HCT116 (cell line): Measurements from ENCODE around the gene FBXL2. TPM values are rescaled to one million over a fixed set of nuclear protein-coding genes. Genes with fewer than 3 reads are reported as not detected.

Source experiments
- ATAC-seq: fragments of 200-7000 bp; cut with Tn5 transposase; 2 replicates; pipeline ENCODE4 v1.9.1; 2020; ENCODE audit warnings: mild to moderate bottlenecking, moderate library complexity
- BruUV-seq: library from RNA; stranded (reverse); fragments of 400-500 nt; replicated peaks from 2 replicates; lab custom pipeline; 2021; lab: Mats Ljungman, UMichigan
- CTCF ChIA-PET: fragments of 300-600 bp; sonication (Branson Sonifier 250); formaldehyde crosslinking; loops from one replicate; lab custom pipeline; 2021; ENCODE audit warnings: antibody characterized with exemption; lab: Charles Lee
- POLR2A ChIA-PET: fragments of 300-600, 350-600 bp; sonication (Branson Sonifier 250); formaldehyde crosslinking; loops from one replicate; lab custom pipeline; 2021; ENCODE audit warnings: antibody characterized with exemption; lab: Charles Lee
- RAD21 ChIA-PET, 2 experiments: fragments of 300-600 bp; sonication (Branson Sonifier 250); formaldehyde crosslinking; loops; one replicate each; lab custom pipeline; 2023; ENCODE audit warnings: low total read pairs in 2 of 2; ENCODE audit not compliant: uncharacterized antibody in 2 of 2, unreplicated experiment in 2 of 2, low non-redundant PET in 1 of 2; lab: Charles Lee
- DNase-seq: peaks from one replicate; pipeline ENCODE4 v3.0.0-alpha.2; 2010; ENCODE audit warnings: low read depth, low spot score
- H2AFZ ChIP-seq: fragments of 200-600 bp; shearing (Covaris generic), sonication (generic); 2 replicates; pipeline ENCODE4 v1.6.1; 2017; ENCODE audit warnings: low read depth, mixed run types, mixed read lengths, antibody characterized with exemption, low read length; ENCODE audit not compliant: poor library complexity, severe bottlenecking
- H3K27ac ChIP-seq: 2 replicates; pipeline ENCODE4 v1.5.1; 2012; ENCODE audit warnings: low read depth, low read length
- H3K27me3 ChIP-seq: fragments of 200-600 bp; sonication (generic); 2 replicates; pipeline ENCODE4 v1.6.1; 2016; ENCODE audit warnings: mixed run types, low read length, mixed read lengths; ENCODE audit not compliant: insufficient read depth
- H3K36me3 ChIP-seq, 2 experiments: fragments of 200-500 bp in 1 of 2; fragments of 200-600 bp in 1 of 2; sonication (Bioruptor generic) in 1 of 2; sonication (generic) in 1 of 2; 2 replicates each; pipeline versions ENCODE4 v1.5.1 to v1.6.1; 2014 to 2016; ENCODE audit warnings: low read length in 2 of 2, inconsistent platforms in 1 of 2, mixed read lengths in 1 of 2, mixed run types in 1 of 2; ENCODE audit not compliant: insufficient read depth in 2 of 2, control insufficient read depth in 1 of 2
- H3K4me1 ChIP-seq, 2 experiments: fragments of 200-600 bp in 1 of 2; sonication (generic) in 1 of 2; 2 replicates each; pipeline versions ENCODE4 v1.5.1 to v1.6.1; 2012 to 2017; ENCODE audit warnings: low read length in 2 of 2, inconsistent platforms in 1 of 2, mild to moderate bottlenecking in 1 of 2, mixed read lengths in 1 of 2, mixed run types in 1 of 2, moderate library complexity in 1 of 2; ENCODE audit not compliant: insufficient read depth in 2 of 2, control insufficient read depth in 1 of 2
- H3K4me2 ChIP-seq: fragments of 200-600 bp; sonication (generic); 2 replicates; pipeline ENCODE4 v1.6.1; 2017; ENCODE audit warnings: mixed run types, low read length, mixed read lengths
- H3K4me3 ChIP-seq, 2 experiments: fragments of 200-600 bp in 1 of 2; sonication (generic) in 1 of 2; replicated peaks in 1 of 2; 2 replicates each; pipeline ENCODE4 v1.5.1; 2011 to 2016; ENCODE audit warnings: low read length in 2 of 2, control low read depth in 1 of 2, low read depth in 1 of 2, mild to moderate bottlenecking in 1 of 2, mixed read lengths in 1 of 2, mixed run types in 1 of 2
- H3K79me2 ChIP-seq: fragments of 200-600 bp; sonication (generic); 2 replicates; pipeline ENCODE4 v1.6.1; 2017; ENCODE audit warnings: mild to moderate bottlenecking, mixed run types, low read length, moderate library complexity, mixed read lengths; ENCODE audit not compliant: insufficient read depth
- H3K9ac ChIP-seq: fragments of 200-600 bp; sonication (generic); 2 replicates; pipeline ENCODE4 v1.6.1; 2016; ENCODE audit warnings: low read length, mixed read lengths
- H3K9me2 ChIP-seq: fragments of 200-600 bp; sonication (generic), shearing (Covaris generic); 2 replicates; pipeline ENCODE4 v1.6.1; 2017; ENCODE audit warnings: mixed run types, mild to moderate bottlenecking, moderate library complexity; ENCODE audit not compliant: insufficient read depth
- H3K9me3 ChIP-seq, 2 experiments: fragments of 200-500 bp in 1 of 2; fragments of 200-600 bp in 1 of 2; sonication (Bioruptor generic) in 1 of 2; sonication (generic) in 1 of 2; 2 replicates each; pipeline ENCODE4 v1.6.1; 2014 to 2017; ENCODE audit warnings: low read length in 2 of 2, mixed read lengths in 2 of 2, inconsistent platforms in 1 of 2, low read depth in 1 of 2, mild to moderate bottlenecking in 1 of 2, mixed run types in 1 of 2, moderate library complexity in 1 of 2; ENCODE audit not compliant: control insufficient read depth in 1 of 2, insufficient read depth in 1 of 2
- H4K20me1 ChIP-seq: fragments of 200-600 bp; sonication (generic), shearing (Covaris generic); 2 replicates; pipeline ENCODE4 v1.6.1; 2017; ENCODE audit warnings: mixed run types, mild to moderate bottlenecking, moderate library complexity; ENCODE audit not compliant: insufficient read depth
- CBX3 ChIP-seq: IDR thresholded peaks from 2 replicates; pipeline ENCODE4 v1.6.1; 2012; ENCODE audit warnings: low read depth
- EGR1 ChIP-seq: IDR thresholded peaks from 2 replicates; pipeline ENCODE4 v1.6.1; 2012; ENCODE audit warnings: low read depth
- ELF1 ChIP-seq: IDR thresholded peaks from 2 replicates; pipeline ENCODE4 v1.6.1; 2012; ENCODE audit warnings: low read depth, borderline replicate concordance
- EZH2 ChIP-seq: fragments of 200-600 bp; sonication (generic); IDR thresholded peaks from 2 replicates; pipeline ENCODE4 v1.6.1; 2017; ENCODE audit warnings: antibody characterized with exemption, mixed run types
- EZH2phosphoT487 ChIP-seq: fragments of 200-600 bp; IDR thresholded peaks from 2 replicates; pipeline ENCODE4 v1.6.1; 2018; ENCODE audit warnings: antibody characterized with exemption, borderline replicate concordance
- FOSL1 ChIP-seq: IDR thresholded peaks from 2 replicates; pipeline ENCODE4 v1.6.1; 2012; ENCODE audit warnings: low read depth
- RAD21 ChIP-seq: IDR thresholded peaks from 2 replicates; pipeline ENCODE4 v1.6.1; 2012; ENCODE audit warnings: low read depth, mild to moderate bottlenecking
- SIN3A ChIP-seq: IDR thresholded peaks from 2 replicates; pipeline ENCODE4 v1.6.1; 2012; ENCODE audit warnings: low read depth
- SRF ChIP-seq: IDR thresholded peaks from 2 replicates; pipeline ENCODE4 v1.6.1; 2012; ENCODE audit warnings: low read depth
- TCF7L2 ChIP-seq: IDR thresholded peaks from 2 replicates; pipeline ENCODE4 v1.7.0; 2011; ENCODE audit warnings: borderline replicate concordance, inconsistent platforms; ENCODE audit not compliant: insufficient read depth, insufficient read length; ENCODE audit errors: extremely low read depth
- YY1 ChIP-seq: IDR thresholded peaks from 2 replicates; pipeline ENCODE4 v1.6.1; 2011; ENCODE audit warnings: low read length, low read depth, moderate library complexity, mild to moderate bottlenecking; ENCODE audit not compliant: insufficient replicate concordance; ENCODE audit errors: extremely low read depth
- ZFX ChIP-seq: fragments of 450-650 bp; IDR thresholded peaks from 2 replicates; pipeline ENCODE4 v1.6.1; 2017
- intact Hi-C: fragments of 100-400 bp; cut with micrococcal nuclease; formaldehyde crosslinking; loops from 2 replicates; pipeline ENCODE4 v1.10.0; 2022
- total RNA-seq: library from RNA; stranded (reverse); gene quantifications from one replicate; pipeline ENCODE4 v1.2.1, GENCODE V29; 2021; ENCODE audit not compliant: unreplicated experiment
- TF ChIP-seq, protein P1 (sequence below): IDR thresholded peaks from 2 replicates; pipeline ENCODE4 v1.6.1; 2012; ENCODE audit warnings: low read depth
- TF ChIP-seq, protein P2 (sequence below), 3 experiments: fragments of 200-600 bp in 1 of 3; sonication (generic) in 1 of 3; IDR thresholded peaks in 2 of 3; conservative IDR thresholded peaks in 1 of 3; 2 replicates each; pipeline ENCODE4 v1.5.1; 2012 to 2017; ENCODE audit warnings: low read depth in 2 of 3, low read length in 2 of 3, antibody characterized with exemption in 1 of 3, borderline replicate concordance in 1 of 3, control low read depth in 1 of 3, mild to moderate bottlenecking in 1 of 3, mixed read lengths in 1 of 3, mixed run types in 1 of 3, moderate library complexity in 1 of 3; ENCODE audit not compliant: insufficient read depth in 1 of 3

The FBXL2 gene
- total RNA-seq, 1 experiment from 2014 or later = 12.8 TPM

GRCh38 chr3:33398410-33398809, 121.2 kb downstream of the FBXL2 start:
- no peak for ATAC-seq
- Histone ChIP-seq H3K4me2 (no peak overlapping the region), H3K4me1 (peaks cover 6 to 8% of the 10 kb centered on the region in 2 experiments), H4K20me1 (peaks cover 17% of the 10 kb centered on the region; the same call in 1 of the 2 replicates), H3K4me3 (no peak overlapping the region), H3K9me2 (no peaks in the 10 kb centered on the region), H3K9ac (no peak overlapping the region), H3K79me2 (no peaks in the 10 kb centered on the region; the same call in 1 of the 2 replicates), H3K9me3 (no peaks in the 10 kb centered on the region), H3K27me3 (no peaks in the 10 kb centered on the region), H3K36me3 (peaks cover 59 to 69% of the 10 kb centered on the region in 2 experiments; a peak in 3 of 4 replicates), H2AFZ (no peak overlapping the region), H3K27ac (no peak overlapping the region)
- TF ChIP-seq SRF (no peak), RAD21 (no peak), YY1 (no peak), CBX3 (no peak), TCF7L2 (no peak), FOSL1 (no peak)
- CTCF ChIA-PET = interaction anchor here (0.6 kb wide), 1 partner anchor 267 kb away, joined by 3 read pairs; no protein-coding TSS in a partner anchor
- BruUV-seq = no TSS peak
- RAD21 ChIA-PET = no interaction called here
- DNase-seq = no peak
- POLR2A ChIA-PET = no interaction called here
- intact Hi-C loops = loop anchor here (10.0 kb wide), 1 partner anchor 376 kb away; no protein-coding TSS in a partner anchor

DNA sequence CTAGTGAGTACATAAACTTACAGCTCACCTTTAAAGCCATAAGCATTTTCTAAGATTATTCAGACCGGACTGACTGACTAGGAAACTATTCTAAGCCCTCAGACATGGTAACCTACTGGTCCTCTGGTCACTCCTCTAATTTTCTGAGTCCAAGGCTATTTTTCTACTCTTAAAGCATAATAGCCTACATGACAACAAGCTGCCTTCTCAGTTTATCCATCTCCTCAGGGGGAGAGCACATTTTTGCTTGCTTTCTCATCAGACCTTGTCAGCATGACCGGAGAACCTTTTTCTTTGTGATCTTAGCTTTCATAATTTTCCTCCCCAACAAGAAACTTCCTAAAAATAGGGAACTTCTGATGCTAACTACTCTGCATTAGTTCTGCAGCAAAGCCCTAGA, 124.5 kb downstream of the FBXL2 start:
- Histone ChIP-seq H3K9me2 (no peaks in the 10 kb centered on the region), H4K20me1 (peaks cover 4% of the 10 kb centered on the region; the same call in 1 of the 2 replicates), H3K36me3 (peaks cover 45 to 70% of the 10 kb centered on the region in 2 experiments; a peak in 3 of 4 replicates), H2AFZ (no peak overlapping the region), H3K79me2 (peaks cover 9% of the 10 kb centered on the region), H3K9ac (no peak overlapping the region), H3K27ac (no peak overlapping the region), H3K27me3 (no peaks in the 10 kb centered on the region), H3K9me3 (no peaks in the 10 kb centered on the region), H3K4me3 (no peak overlapping the region), H3K4me1 (no peaks in the 10 kb centered on the region), H3K4me2 (no peak overlapping the region)
- BruUV-seq = no TSS peak
- RAD21 ChIA-PET = no interaction called here
- ATAC-seq = no peak
- intact Hi-C loops = no loop called here
- CTCF ChIA-PET = no interaction called here
- POLR2A ChIA-PET = no interaction called here
- DNase-seq = no peak
- TF ChIP-seq ZFX (no peak), YY1 (no peak), ELF1 (no peak), SIN3A (no peak), CBX3 (no peak), RAD21 (no peak), EZH2 (no peak), EZH2phosphoT487 (no peak), EGR1 (no peak)
- TF ChIP-seq, protein P1, sequence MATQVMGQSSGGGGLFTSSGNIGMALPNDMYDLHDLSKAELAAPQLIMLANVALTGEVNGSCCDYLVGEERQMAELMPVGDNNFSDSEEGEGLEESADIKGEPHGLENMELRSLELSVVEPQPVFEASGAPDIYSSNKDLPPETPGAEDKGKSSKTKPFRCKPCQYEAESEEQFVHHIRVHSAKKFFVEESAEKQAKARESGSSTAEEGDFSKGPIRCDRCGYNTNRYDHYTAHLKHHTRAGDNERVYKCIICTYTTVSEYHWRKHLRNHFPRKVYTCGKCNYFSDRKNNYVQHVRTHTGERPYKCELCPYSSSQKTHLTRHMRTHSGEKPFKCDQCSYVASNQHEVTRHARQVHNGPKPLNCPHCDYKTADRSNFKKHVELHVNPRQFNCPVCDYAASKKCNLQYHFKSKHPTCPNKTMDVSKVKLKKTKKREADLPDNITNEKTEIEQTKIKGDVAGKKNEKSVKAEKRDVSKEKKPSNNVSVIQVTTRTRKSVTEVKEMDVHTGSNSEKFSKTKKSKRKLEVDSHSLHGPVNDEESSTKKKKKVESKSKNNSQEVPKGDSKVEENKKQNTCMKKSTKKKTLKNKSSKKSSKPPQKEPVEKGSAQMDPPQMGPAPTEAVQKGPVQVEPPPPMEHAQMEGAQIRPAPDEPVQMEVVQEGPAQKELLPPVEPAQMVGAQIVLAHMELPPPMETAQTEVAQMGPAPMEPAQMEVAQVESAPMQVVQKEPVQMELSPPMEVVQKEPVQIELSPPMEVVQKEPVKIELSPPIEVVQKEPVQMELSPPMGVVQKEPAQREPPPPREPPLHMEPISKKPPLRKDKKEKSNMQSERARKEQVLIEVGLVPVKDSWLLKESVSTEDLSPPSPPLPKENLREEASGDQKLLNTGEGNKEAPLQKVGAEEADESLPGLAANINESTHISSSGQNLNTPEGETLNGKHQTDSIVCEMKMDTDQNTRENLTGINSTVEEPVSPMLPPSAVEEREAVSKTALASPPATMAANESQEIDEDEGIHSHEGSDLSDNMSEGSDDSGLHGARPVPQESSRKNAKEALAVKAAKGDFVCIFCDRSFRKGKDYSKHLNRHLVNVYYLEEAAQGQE = no peak
- TF ChIP-seq, protein P2, sequence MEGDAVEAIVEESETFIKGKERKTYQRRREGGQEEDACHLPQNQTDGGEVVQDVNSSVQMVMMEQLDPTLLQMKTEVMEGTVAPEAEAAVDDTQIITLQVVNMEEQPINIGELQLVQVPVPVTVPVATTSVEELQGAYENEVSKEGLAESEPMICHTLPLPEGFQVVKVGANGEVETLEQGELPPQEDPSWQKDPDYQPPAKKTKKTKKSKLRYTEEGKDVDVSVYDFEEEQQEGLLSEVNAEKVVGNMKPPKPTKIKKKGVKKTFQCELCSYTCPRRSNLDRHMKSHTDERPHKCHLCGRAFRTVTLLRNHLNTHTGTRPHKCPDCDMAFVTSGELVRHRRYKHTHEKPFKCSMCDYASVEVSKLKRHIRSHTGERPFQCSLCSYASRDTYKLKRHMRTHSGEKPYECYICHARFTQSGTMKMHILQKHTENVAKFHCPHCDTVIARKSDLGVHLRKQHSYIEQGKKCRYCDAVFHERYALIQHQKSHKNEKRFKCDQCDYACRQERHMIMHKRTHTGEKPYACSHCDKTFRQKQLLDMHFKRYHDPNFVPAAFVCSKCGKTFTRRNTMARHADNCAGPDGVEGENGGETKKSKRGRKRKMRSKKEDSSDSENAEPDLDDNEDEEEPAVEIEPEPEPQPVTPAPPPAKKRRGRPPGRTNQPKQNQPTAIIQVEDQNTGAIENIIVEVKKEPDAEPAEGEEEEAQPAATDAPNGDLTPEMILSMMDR (IDR thresholded peaks at IDR 0.05 in 2 of 3, conservative IDR thresholded peaks at IDR 0.05 in 1 of 3; ENCODE audit: borderline replicate concordance in 1 of 3, insufficient read depth in 1 of 3, low read depth in 2 of 3, low read length in 2 of 3) = no peak
